ENCODE data around the gene CCL11. TPM values are rescaled to one million over a fixed set of nuclear protein-coding genes. Genes with fewer than 3 reads are reported as not detected.
A peak's percentile ranks its signal among the peaks of the same experiment; 100 is the strongest.

The CCL11 gene
- not detected in 2 replicates for total RNA-seq

DNA sequence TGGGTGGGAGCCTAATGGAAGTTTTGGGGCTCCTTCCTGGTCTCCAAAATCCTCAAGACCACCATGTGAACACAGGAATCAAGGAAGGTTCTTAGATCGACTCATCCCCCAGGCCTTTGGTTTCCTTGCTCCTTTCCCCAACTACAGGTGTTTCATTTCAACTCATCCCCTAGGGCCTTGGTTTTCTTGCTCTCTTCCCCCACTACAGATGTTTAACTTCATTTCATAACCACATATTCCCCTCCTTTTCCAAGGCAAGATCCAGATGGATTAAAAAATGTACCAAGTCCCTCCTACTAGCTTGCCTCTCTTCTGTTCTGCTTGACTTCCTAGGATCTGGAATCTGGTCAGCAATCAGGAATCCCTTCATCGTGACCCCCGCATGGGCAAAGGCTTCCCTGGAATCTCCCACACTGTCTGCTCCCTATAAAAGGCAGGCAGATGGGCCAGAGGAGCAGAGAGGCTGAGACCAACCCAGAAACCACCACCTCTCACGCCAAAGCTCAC lies at the start of gene CCL11:
Gene CCL11, plus strand, starts transcription at position 457 of the 507 bp plus-strand sequence. CDS start 67 bp downstream, outside the sequence.
- DNase-seq (ENCODE audit: low read depth in 2 of 2), result no peak

DNA sequence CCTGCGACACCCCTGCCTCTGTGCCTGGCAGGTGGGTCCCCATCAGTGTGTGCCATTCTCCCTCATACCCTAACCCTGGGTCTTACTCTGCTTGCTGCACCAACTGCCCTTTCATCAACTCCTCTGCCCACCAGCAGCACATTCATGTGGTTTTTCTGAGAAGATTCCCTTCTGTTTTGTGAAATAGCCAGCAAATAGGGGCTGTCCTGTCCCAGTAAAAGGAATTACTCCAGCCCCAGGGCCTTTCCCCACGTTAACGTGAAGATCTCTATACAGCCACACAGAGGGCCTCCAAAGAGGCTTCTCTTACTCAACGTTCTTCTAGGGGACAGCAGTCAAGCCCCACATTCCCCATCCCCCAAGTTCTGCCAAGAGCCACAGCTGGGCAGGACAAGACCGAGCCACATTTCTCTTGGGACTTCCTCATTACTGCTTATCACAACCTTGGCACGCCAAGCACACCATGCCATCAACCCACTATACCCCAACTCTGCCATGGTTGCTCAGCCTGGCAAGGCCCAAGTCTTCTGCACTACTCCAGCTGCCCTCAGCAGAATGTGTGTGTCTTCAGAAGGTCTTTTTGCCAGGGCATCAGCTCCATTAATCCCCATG lies 49.2 kb upstream of the CCL11 start:
- DNase-seq (ENCODE audit: low read depth in 2 of 2), result no peak

DNA sequence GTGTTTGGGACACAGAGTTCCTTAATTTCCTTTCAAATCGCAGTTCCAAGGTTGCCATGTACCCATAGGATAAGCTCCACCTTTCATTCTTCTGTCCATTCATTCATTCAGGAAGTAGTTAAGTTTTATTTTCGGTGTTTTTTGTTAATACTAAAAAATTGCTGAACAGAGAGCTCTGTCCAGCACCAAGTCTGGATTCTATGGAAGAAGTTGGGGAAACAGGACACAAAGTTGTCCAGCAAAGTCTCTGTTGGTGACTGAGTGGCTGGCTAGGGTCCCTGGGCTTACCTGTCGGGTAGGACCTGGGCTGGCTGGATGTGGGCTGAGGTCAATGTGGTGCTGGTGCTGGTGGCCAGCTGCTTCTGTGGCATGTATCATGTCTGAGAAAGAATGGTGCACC lies 48.1 kb upstream of the CCL11 start:
- no peak for DNase-seq (ENCODE audit: low read depth in 2 of 2)

DNA sequence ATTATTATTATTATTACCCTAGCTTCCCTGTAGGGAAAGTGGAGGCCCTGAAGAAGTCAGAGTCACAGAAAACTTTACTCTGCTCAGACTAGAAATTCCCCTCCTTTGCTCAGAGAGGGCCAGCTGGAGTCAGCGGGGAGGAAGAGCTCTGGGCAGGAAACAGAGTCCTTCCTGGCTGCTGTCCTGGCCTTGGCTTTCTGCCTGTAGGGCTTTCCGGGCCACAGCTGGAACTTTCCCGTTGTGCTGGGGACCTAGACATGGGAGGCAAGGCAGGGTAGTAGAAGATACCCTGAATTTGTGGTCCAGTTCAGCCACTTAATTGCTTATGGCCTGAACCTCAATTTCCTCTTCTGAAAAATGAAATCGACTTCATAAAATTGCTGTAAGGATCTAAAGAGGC lies 44.5 kb upstream of the CCL11 start:
- peak in 1 of 2 donors; percentile 81 for DNase-seq (ENCODE audit: low read depth in 2 of 2)

DNA sequence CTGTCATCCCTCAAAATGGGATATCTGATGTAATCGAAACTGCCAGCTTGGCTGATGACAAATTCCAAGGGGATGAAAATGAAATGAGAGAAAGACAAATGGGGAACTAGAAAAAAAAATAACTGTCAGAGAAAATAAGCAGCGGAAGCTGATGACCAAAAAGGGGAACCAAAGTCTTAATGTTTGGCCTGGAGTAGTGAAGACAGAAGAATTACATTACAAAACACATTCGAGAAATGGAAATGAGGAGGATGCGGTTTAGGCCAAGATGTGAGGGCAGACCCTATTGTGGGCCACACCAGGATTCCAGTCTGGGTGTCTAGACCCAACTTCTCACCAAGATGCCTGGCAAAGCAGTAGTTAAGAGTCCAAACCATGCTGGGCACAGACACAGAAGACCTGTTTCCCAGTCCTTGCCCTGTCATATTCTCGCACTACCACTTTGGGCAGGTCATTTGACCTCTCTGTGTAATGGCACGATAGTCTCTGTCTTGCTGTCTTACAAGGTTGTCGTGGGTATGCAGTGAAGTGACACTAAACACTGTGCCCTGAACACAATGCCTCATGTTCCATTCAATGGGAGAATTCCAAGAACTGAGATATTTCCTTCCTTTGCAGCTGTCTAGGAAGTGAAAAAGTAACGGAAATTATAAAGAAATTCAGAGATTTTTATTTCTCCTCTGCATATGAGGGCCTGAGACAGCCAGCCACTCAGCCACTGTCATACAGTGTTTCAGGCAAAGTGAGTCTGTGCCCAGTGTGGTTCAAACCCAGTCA lies 42.8 kb upstream of the CCL11 start:
- peak in 1 of 2 donors; percentile 48 for DNase-seq (ENCODE audit: low read depth in 2 of 2)

- DNase-seq (ENCODE audit: low read depth in 2 of 2), result no peak
Observed at GRCh38 chr17:34243364-34244320, 41.9 kb upstream of the CCL11 start.

GRCh38 chr17:34245351-34245905 lies 40.1 kb upstream of the CCL11 start:
- no peak for DNase-seq (ENCODE audit: low read depth in 2 of 2)

- no peak for DNase-seq (ENCODE audit: low read depth in 2 of 2)
Observed at GRCh38 chr17:34246446-34246845, 39.1 kb upstream of the CCL11 start.

DNA sequence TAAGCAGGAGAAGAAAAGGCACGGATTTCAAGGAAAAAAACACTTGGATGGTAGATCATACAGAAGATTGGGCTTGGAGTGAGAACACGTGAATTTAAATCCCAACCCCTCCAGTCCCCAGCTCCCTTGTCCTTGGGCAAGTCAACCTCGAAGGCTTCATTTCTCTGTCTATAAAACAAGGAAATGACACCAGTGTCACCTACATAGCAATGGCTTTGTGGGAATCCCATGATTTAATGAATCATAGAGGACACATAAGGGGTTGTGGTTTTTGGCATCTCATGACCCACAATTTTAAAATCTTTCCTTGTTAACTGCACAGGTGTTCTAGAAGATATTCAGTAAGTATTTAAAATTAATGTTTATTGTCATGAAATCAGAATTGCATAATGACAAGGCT lies 38.7 kb upstream of the CCL11 start:
- no peak for DNase-seq (ENCODE audit: low read depth in 2 of 2)

DNA sequence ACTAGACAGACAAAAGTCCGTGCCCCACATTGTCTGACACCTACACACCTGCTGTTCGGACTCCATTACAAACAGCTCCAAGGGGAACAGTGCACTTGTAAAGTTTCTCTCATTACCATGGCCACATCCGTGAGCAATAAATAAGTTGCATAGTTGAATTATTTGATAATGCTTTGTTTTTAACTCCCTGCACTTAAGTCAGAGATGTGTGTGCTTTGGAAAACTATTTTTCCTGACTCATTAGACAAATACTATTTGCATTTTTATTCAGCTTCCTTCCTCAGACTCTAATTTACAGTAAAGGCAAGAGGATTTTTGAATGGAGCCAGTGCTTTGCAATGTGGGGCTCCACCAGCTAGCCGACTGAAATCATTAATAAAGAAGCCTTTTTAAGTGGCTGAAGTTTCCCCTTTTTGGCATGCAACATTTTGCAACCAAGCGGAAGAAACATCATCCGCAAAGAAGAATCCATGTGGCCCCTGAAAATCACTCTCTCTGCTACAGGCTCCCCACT lies 37.0 kb upstream of the CCL11 start:
- peak; percentile 50 to 88 for DNase-seq (ENCODE audit: low read depth in 2 of 2)

GRCh38 chr17:34249061-34249460 lies 36.5 kb upstream of the CCL11 start:
- no peak for DNase-seq (ENCODE audit: low read depth in 2 of 2)

- no peak for DNase-seq (ENCODE audit: low read depth in 2 of 2)
Observed at GRCh38 chr17:34249478-34249877, 36.1 kb upstream of the CCL11 start.

DNA sequence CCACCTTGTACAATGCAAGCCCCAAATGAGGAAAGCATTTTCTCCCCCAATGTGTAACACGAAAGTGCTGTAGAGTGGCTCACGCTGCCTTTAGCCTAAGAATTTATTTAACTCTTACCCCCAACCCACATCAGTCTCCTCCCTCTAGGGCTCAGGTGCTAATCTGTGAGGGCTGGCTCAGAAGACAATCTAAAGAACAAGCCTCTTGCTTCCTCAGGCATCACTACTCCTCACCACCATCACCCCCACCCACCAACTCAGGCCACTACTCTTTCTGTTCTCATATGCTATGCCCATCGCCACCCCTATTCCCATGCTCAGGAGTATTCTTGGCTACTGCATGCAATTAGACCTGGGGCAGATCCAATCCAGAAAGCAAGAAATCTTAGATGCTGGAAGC lies 34.4 kb upstream of the CCL11 start:
- DNase-seq (ENCODE audit: low read depth in 2 of 2), result no peak

- DNase-seq (ENCODE audit: low read depth in 2 of 2), result no peak
Observed at GRCh38 chr17:34252095-34252443, 33.5 kb upstream of the CCL11 start.

DNA sequence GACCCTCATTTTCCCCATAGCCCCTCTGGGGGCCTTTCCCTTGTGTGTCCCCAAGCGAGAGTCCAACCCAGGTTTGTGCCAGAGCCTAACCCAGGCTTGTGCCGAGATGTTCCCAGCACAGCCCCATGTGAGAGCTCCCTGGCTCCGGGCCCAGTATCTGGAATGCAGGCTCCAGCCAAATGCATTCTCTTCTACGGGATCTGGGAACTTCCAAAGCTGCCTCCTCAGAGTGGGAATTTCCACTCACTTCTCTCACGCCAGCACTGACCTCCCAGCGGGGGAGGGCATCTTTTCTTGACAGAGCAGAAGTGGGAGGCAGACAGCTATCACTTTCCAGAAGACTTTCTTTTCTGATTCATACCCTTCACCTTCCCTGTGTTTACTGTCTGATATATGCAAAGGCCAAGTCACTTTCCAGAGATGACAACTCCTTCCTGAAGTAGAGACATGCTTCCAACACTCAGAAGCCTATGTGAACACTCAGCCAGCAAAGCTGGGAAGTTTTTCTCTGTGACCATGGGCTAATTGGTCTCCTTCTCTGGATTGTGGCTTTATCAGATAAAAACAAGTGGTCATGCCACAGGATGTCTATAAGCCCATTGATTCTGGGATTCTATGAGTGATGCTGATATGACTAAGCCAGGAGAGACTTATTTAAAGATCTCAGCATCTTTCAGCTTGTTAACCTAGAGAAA lies 33.0 kb upstream of the CCL11 start:
- peak; percentile 78 to 97 for DNase-seq (ENCODE audit: low read depth in 2 of 2)

DNA sequence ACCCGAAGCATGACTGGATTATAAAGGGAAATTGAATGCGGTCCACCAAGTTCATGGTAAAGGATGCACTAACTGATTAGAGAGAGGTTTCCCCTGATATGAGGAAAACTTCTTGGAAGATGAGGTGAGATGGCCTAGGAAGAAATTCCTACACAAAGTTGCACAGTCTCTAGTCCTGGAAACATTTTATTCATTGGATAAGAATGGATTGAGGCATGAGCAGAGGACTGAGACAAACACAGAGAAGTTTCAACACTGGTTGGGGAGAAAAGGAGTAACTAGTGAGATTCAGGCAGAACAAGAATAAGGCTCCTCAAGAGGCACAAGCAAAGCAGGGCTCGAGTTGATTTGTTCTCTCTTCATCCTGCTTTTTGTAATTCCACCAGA lies 32.4 kb upstream of the CCL11 start:
- DNase-seq (ENCODE audit: low read depth in 2 of 2), result no peak

GRCh38 chr17:34254146-34254545 lies 31.4 kb upstream of the CCL11 start:
- peak in 1 of 2 donors; percentile 53 for DNase-seq (ENCODE audit: low read depth in 2 of 2)

DNA sequence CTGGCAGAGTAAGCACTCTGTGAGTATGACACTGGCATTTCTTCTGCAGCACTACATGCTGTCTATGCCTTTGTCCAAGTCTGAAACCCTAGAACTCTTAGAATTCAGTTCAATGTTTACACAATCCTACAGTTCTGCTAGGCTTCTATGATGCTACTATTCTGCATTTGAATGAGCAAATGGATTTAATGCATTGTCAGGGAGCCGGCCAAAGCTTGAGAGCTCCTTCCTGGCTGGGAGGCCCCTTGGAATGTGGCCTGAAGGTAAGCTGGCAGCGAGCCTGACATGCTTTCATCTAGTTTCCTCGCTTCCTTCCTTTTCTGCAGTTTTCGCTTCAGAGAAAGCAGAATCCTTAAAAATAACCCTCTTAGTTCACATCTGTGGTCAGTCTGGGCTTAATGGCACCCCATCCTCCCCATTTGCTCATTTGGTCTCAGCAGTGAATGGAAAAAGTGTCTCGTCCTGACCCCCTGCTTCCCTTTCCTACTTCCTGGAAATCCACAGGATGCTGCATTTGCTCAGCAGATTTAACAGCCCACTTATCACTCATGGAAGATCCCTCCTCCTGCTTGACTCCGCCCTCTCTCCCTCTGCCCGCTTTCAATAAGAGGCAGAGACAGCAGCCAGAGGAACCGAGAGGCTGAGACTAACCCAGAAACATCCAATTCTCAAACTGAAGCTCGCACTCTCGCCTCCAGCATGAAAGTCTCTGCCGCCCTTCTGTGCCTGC lies 30.7 kb upstream of the CCL11 start, which contains the start of gene CCL2:
Gene CCL2, plus strand, starts transcription at position 635 of the 730 bp plus-strand sequence. Its CDS starts 65 bp downstream, at position 700.
- DNase-seq (ENCODE audit: low read depth in 2 of 2), result peak; percentile 77 to 87

DNA sequence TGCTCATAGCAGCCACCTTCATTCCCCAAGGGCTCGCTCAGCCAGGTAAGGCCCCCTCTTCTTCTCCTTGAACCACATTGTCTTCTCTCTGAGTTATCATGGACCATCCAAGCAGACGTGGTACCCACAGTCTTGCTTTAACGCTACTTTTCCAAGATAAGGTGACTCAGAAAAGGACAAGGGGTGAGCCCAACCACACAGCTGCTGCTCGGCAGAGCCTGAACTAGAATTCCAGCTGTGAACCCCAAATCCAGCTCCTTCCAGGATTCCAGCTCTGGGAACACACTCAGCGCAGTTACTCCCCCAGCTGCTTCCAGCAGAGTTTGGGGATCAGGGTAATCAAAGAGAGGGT lies 30.2 kb upstream of the CCL11 start:
- DNase-seq (ENCODE audit: low read depth in 2 of 2), result no peak

DNA sequence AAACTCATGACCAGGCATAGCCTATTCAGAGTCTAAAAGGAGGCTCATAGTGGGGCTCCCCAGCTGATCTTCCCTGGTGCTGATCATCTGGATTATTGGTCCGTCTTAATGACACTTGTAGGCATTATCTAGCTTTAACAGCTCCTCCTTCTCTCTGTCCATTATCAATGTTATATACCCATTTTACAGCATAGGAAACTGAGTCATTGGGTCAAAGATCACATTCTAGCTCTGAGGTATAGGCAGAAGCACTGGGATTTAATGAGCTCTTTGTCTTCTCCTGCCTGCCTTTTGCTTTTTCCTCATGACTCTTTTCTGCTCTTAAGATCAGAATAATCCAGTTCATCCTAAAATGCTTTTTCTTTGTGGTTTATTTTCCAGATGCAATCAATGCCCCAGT lies 29.7 kb upstream of the CCL11 start:
- no peak for DNase-seq (ENCODE audit: low read depth in 2 of 2)

All from dermis microvascular lymphatic vessel endothelial cell (primary cell).